ENCODE results near the gene MEIOSIN. TPM values are rescaled to one million over a fixed set of nuclear protein-coding genes. Genes with fewer than 3 reads are reported as not detected.
A peak's percentile ranks its signal among the peaks of the same experiment; 100 is the strongest.
"Not testable (repeated sequence)": the region's sequence is repeated elsewhere in the genome, so short reads cannot be mapped to it uniquely, and the experiment has no call there.

MEIOSIN gene
- total and polyA plus RNA-seq, 5 donors from 2014 or later = not detected

DNA sequence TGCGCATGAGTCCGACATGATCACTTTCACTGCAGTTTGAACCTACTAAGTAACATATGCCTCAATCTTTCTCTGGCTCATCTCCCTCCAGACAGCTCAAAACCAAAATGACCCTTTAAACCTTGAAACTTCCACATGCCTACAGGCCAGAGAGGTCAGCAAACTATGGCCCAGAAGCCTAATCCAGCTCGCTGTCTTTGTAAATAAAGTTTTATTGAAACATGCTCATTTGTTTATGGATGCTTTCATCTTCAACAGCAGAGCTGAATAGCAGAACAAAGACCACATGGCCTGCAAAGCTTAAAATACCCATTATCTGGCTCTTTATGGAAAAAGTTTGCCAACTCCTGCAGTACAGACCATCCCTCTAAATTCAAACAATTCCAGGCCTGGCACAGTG, 18.1 kb upstream of the MEIOSIN start:
- peaks cover 5% of the 10 kb centered on the region for H3K27me3 Mint-ChIP-seq
- peaks cover 21% of the 10 kb centered on the region for H3K4me1 ChIP-seq (ENCODE audit: control insufficient read depth, insufficient read depth, low read length, poor library complexity, severe bottlenecking)
- DNase-seq = no peak
- no peaks in the 10 kb centered on the region for H3K9me3 ChIP-seq (ENCODE audit: control insufficient read depth in 2 of 2, low read length in 2 of 2)
- peak overlapping the region in 1 of 3 donors; percentile 28 for H3K27ac Mint-ChIP-seq
- H3K27me3 ChIP-seq (ENCODE audit: control insufficient read depth, insufficient read depth, low read length) = no peaks in the 10 kb centered on the region
- no peak overlapping the region for H3K4me3 ChIP-seq (ENCODE audit: low read depth, low read length)
- no peak for ATAC-seq (ENCODE audit: low read depth in 2 of 2)
- peaks cover 14 to 65% (median 37%) of the 10 kb centered on the region in 4 donors for H3K4me1 Mint-ChIP-seq
- H3K27ac ChIP-seq (ENCODE audit: insufficient read depth, low read length, poor library complexity, severe bottlenecking) = no peak overlapping the region
- peak overlapping the region; percentile 91 to 99 (median 94) for H3K4me3 Mint-ChIP-seq
- no peaks in the 10 kb centered on the region for H3K9me3 Mint-ChIP-seq
- H3K36me3 ChIP-seq (ENCODE audit: control insufficient read depth, insufficient read depth, low read length) = peaks cover 6% of the 10 kb centered on the region
- H3K36me3 Mint-ChIP-seq = peaks cover 17% of the 10 kb centered on the region

DNA sequence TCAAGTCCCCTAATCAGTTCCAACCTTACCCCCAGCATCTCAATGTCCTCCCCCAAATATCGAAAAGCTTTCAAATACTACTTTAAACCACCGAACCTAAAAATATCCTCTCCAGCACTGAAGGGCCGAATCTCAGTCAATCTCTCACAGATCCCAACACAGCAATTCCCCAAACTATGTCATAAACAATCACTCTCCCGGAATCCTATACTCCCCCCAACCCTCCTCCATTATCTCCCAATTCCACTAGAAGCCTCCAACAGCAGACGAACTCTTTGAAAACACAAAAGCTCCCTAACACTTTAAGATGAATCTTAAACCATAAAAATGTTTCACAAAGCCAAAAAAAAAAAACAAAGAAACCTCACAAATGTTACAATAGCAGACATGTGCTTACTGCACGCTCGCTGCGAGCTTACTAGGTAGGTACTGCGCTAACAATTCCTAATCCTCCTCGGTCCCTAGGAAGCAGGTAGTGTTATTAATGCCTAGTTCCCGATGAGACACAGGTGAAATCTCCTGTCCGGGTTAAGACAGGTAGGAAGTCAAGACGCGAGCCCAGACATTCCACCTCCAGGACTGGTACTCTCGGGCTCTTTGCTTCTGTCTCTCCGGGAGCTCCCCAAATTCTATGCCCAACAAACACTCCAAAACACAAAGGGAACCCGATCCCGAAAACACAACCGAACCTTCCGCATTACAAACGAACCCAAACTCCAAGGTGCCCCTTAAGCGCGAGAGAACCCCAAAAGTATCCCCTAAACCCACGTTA, 16.7 kb upstream of the MEIOSIN start:
- ATAC-seq (ENCODE audit: low read depth in 2 of 2) (no peak), DNase-seq (peak in 1 of 3 donors; percentile 38)
- H3K36me3 ChIP-seq (ENCODE audit: control insufficient read depth, insufficient read depth, low read length) = peaks cover 6% of the 10 kb centered on the region
- H3K9me3 Mint-ChIP-seq = no peaks in the 10 kb centered on the region
- peak overlapping the region; percentile 91 to 99 (median 94) for H3K4me3 Mint-ChIP-seq
- H3K27ac Mint-ChIP-seq = peak overlapping the region; percentile 79 to 98 (median 94)
- peaks cover 14 to 60% (median 33%) of the 10 kb centered on the region in 4 donors for H3K4me1 Mint-ChIP-seq
- peaks cover 21% of the 10 kb centered on the region for H3K4me1 ChIP-seq (ENCODE audit: control insufficient read depth, insufficient read depth, low read length, poor library complexity, severe bottlenecking)
- H3K9me3 ChIP-seq (ENCODE audit: control insufficient read depth in 2 of 2, low read length in 2 of 2) = no peaks in the 10 kb centered on the region
- peaks cover 11% of the 10 kb centered on the region for H3K36me3 Mint-ChIP-seq
- no peaks in the 10 kb centered on the region for H3K27me3 ChIP-seq (ENCODE audit: control insufficient read depth, insufficient read depth, low read length)
- peak overlapping the region; percentile 94 for H3K4me3 ChIP-seq (ENCODE audit: low read depth, low read length)
- peak overlapping the region; percentile 94 for H3K27ac ChIP-seq (ENCODE audit: insufficient read depth, low read length, poor library complexity, severe bottlenecking)
- H3K27me3 Mint-ChIP-seq = no peaks in the 10 kb centered on the region

DNA sequence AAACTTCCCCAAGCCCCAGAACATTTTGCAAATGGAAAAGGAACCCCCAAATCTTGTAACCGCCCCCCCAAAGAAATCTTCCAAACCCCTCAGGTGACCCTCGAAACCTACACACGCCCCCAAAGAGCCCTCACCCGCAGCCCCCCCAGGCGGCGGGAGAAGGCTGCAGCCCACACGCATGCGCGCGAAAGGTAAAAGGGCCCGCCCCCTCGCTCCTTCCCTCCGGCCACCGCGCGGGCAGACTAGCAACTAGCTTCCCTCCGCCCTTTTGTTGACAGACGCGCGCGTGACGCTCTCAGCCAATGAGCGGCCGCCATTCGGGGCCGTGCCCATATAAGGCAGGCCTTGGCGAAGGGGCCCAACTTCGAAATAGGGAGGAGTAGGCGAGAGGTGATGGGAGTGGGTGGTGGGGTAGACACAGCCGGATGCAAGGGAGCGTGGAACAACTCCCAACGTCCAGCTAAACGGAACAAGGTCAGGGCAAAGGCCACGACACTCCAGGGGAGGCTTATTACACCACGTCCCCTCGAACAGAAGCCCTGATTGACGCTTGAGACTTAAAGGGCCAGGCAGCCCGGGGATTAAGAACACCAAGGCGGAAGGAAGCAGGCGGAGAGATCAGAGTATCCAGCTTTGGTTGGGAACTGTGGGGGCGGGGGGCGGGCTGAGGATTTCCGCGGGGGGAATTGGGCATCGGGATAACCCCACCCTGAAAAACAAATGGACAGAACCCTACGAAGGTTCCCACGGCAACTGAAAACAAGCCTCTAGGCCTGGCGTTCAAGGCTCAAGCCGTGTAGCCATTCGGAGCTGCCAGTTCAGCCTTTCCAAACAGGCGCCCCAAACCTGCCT, 15.9 kb upstream of the MEIOSIN start:
- H3K4me3 Mint-ChIP-seq = peak overlapping the region; percentile 91 to 99 (median 94)
- ATAC-seq (ENCODE audit: low read depth in 2 of 2) (peak; percentile 96 to 97), DNase-seq (peak; percentile 97 to 99 (median 98))
- peaks cover 8% of the 10 kb centered on the region for H3K36me3 Mint-ChIP-seq
- H3K9me3 ChIP-seq (ENCODE audit: control insufficient read depth in 2 of 2, low read length in 2 of 2) = no peaks in the 10 kb centered on the region
- H3K27ac Mint-ChIP-seq = peak overlapping the region; percentile 79 to 98 (median 94)
- H3K4me1 ChIP-seq (ENCODE audit: control insufficient read depth, insufficient read depth, low read length, poor library complexity, severe bottlenecking) = peaks cover 21% of the 10 kb centered on the region
- H3K27me3 ChIP-seq (ENCODE audit: control insufficient read depth, insufficient read depth, low read length) = no peaks in the 10 kb centered on the region
- peak overlapping the region; percentile 94 for H3K4me3 ChIP-seq (ENCODE audit: low read depth, low read length)
- no peaks in the 10 kb centered on the region for H3K27me3 Mint-ChIP-seq
- H3K36me3 ChIP-seq (ENCODE audit: control insufficient read depth, insufficient read depth, low read length) = peaks cover 7% of the 10 kb centered on the region
- no peaks in the 10 kb centered on the region for H3K9me3 Mint-ChIP-seq
- peak overlapping the region; percentile 94 for H3K27ac ChIP-seq (ENCODE audit: insufficient read depth, low read length, poor library complexity, severe bottlenecking)
- peaks cover 14 to 61% (median 33%) of the 10 kb centered on the region in 4 donors for H3K4me1 Mint-ChIP-seq

DNA sequence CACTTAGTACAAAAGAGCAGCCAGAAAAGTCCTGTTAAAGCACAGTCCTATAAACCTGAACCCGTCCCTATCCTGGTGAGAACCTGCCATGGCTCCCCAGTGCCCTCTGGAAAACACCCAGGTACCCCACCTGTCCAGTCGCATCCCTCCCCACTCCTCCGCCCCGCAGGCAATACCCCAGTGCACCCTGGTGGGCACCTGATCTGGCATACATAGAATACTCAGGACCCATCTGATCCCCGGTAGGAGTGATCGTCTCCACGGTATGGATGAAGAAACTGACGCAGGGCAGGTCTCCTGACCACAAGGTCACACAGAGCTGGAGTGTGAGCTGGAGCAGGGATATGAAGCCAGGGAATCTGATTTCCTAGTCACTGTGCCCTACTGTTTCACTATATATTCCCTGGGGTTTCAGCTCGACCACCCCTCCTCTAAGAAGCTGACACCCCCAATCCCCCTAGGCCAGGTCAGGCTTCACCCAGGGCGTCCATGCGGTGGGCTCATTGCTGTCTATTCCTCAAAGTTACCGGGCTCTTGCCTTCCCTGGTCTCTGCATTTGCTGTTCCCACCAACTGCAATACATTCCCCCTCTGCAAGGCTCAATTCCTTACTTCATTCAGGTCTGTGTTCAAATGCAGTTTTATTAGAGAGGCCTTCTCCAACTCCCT, 15.1 kb upstream of the MEIOSIN start:
- Mint-ChIP-seq H3K27me3 (no peaks in the 10 kb centered on the region), H3K36me3 (peaks cover 8% of the 10 kb centered on the region), H3K9me3 (no peaks in the 10 kb centered on the region), H3K4me3 (peak overlapping the region; percentile 91 to 99 (median 94)), H3K27ac (peak overlapping the region; percentile 92 to 98 (median 94)), H3K4me1 (peaks cover 14 to 61% (median 33%) of the 10 kb centered on the region in 4 donors)
- no peaks in the 10 kb centered on the region for H3K9me3 ChIP-seq (ENCODE audit: control insufficient read depth in 2 of 2, low read length in 2 of 2)
- H3K27me3 ChIP-seq (ENCODE audit: control insufficient read depth, insufficient read depth, low read length) = no peaks in the 10 kb centered on the region
- DNase-seq (no peak), ATAC-seq (ENCODE audit: low read depth in 2 of 2) (no peak)
- H3K4me3 ChIP-seq (ENCODE audit: low read depth, low read length) = peak overlapping the region; percentile 78
- peaks cover 13% of the 10 kb centered on the region for H3K36me3 ChIP-seq (ENCODE audit: control insufficient read depth, insufficient read depth, low read length)
- peak overlapping the region; percentile 94 for H3K27ac ChIP-seq (ENCODE audit: insufficient read depth, low read length, poor library complexity, severe bottlenecking)
- H3K4me1 ChIP-seq (ENCODE audit: control insufficient read depth, insufficient read depth, low read length, poor library complexity, severe bottlenecking) = peaks cover 21% of the 10 kb centered on the region

DNA sequence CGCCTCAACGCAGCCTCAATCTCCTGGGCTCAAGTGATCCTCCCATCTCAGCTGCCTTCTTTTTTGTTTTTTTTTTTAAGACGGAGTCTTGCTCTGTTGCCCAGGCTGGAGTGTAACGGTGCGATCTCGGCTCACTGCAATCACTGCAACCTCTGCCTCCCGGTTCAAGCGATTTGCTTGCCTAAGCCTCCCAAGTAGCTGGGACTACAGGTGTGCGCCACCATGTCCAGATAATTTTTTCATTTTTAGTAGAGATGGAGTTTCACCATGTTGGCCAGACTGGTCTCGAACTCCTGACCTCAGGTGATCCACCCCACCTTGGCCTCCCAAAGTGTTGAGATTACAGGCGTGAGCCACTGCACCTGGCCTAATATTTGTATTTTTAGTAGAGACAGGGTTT, 13.2 kb upstream of the MEIOSIN start:
- not testable (repeated sequence) for DNase-seq; H3K36me3 Mint-ChIP-seq; H3K4me3 ChIP-seq (ENCODE audit: low read depth, low read length); H3K9me3 ChIP-seq (ENCODE audit: control insufficient read depth in 2 of 2, low read length in 2 of 2); H3K27me3 ChIP-seq (ENCODE audit: control insufficient read depth, insufficient read depth, low read length); H3K27ac ChIP-seq (ENCODE audit: insufficient read depth, low read length, poor library complexity, severe bottlenecking); H3K9me3 Mint-ChIP-seq; H3K27me3 Mint-ChIP-seq; ATAC-seq (ENCODE audit: low read depth in 2 of 2)
- H3K27ac Mint-ChIP-seq = peak overlapping the region in 1 of 3 donors; percentile 56
- Histone ChIP-seq H3K4me1 (ENCODE audit: control insufficient read depth, insufficient read depth, low read length, poor library complexity, severe bottlenecking) (peaks cover 21% of the 10 kb centered on the region), H3K36me3 (ENCODE audit: control insufficient read depth, insufficient read depth, low read length) (peaks cover 21% of the 10 kb centered on the region)
- H3K4me1 Mint-ChIP-seq = peaks cover 12 to 60% (median 31%) of the 10 kb centered on the region in 4 donors
- H3K4me3 Mint-ChIP-seq = peak overlapping the region in 2 of 4 donors; percentile 16 to 78

DNA sequence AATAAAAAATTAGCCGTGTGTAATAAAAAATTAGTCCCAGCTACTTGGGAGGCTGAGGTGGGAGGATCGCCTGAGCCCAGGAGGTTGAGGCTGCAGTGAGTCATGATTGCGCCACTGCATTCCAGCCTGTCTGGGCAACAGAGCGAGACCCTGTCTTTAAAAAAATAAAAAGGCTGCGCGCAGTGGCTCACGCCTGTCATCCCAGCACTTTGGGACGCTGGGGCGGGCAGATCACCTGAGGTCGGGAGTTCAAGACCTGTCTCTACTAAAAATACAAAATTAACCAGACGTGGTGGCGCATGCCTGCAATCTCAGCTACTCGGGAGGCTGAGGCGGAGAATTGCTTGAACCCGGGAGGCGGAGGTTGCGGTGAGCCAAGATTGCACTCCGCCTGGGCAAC, 4.6 kb upstream of the MEIOSIN start:
- peaks cover 0 to 53% (median 38%) of the 10 kb centered on the region in 4 donors for H3K4me1 Mint-ChIP-seq
- not testable (repeated sequence) for H3K9me3 ChIP-seq (ENCODE audit: control insufficient read depth in 2 of 2, low read length in 2 of 2); H3K36me3 ChIP-seq (ENCODE audit: control insufficient read depth, insufficient read depth, low read length); H3K36me3 Mint-ChIP-seq; H3K27ac ChIP-seq (ENCODE audit: insufficient read depth, low read length, poor library complexity, severe bottlenecking); DNase-seq; H3K27me3 ChIP-seq (ENCODE audit: control insufficient read depth, insufficient read depth, low read length); ATAC-seq (ENCODE audit: low read depth in 2 of 2); H3K4me3 ChIP-seq (ENCODE audit: low read depth, low read length); H3K9me3 Mint-ChIP-seq; H3K27me3 Mint-ChIP-seq
- H3K27ac Mint-ChIP-seq = peak overlapping the region in 1 of 3 donors; percentile 57
- peaks cover 26% of the 10 kb centered on the region for H3K4me1 ChIP-seq (ENCODE audit: control insufficient read depth, insufficient read depth, low read length, poor library complexity, severe bottlenecking)
- peak overlapping the region; percentile 39 to 92 (median 62) for H3K4me3 Mint-ChIP-seq

DNA sequence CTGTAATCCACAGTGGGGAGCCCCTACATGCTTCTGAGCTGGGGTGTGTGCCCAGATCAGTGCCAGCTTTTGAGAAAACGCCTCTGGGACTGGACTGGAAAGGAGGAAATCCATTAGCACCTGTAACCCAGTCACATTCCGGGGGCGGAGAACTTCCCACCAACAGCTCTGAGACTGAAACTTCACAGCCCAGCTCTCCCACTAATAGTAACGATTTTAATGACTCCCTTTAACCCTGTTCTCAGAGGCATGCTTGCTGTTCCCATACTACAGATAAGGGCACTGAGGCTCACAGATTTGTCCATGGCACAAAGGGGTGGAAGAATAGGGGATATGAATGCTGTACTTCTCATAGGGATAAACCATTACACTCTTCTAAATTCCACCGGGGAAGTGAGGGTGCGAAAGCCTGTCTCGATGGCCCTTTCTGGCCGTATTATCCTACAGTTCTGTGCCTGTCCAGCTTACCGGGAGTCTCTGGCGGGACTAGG, 3.4 kb upstream of the MEIOSIN start:
- H3K4me3 ChIP-seq (ENCODE audit: low read depth, low read length) = peak overlapping the region; percentile 88
- H3K4me3 Mint-ChIP-seq = peak overlapping the region; percentile 90 to 97 (median 96)
- no peaks in the 10 kb centered on the region for H3K9me3 ChIP-seq (ENCODE audit: control insufficient read depth in 2 of 2, low read length in 2 of 2)

More for the DNA sequence above, 3.4 kb upstream of the MEIOSIN start:
- Mint-ChIP-seq H3K27me3 (no peaks in the 10 kb centered on the region), H3K36me3 (no peaks in the 10 kb centered on the region), H3K9me3 (peaks cover 0 to 2% (median 0%) of the 10 kb centered on the region in 7 donors), H3K27ac (peak overlapping the region; percentile 77 to 97 (median 92)), H3K4me1 (peaks cover 0 to 47% (median 32%) of the 10 kb centered on the region in 4 donors)
- H3K27ac ChIP-seq (ENCODE audit: insufficient read depth, low read length, poor library complexity, severe bottlenecking) = peak overlapping the region; percentile 83
- peaks cover 26% of the 10 kb centered on the region for H3K4me1 ChIP-seq (ENCODE audit: control insufficient read depth, insufficient read depth, low read length, poor library complexity, severe bottlenecking)
- DNase-seq = no peak
- ATAC-seq (ENCODE audit: low read depth in 2 of 2) = no peak
- H3K36me3 ChIP-seq (ENCODE audit: control insufficient read depth, insufficient read depth, low read length) = peaks cover 3% of the 10 kb centered on the region
- H3K27me3 ChIP-seq (ENCODE audit: control insufficient read depth, insufficient read depth, low read length) = no peaks in the 10 kb centered on the region

Measured in CD4-positive, CD25-positive, alpha-beta regulatory T cell (primary cell).